Glutamatergic neuron (in vitro differentiated cells): ENCODE results near the gene TRPM2. TPM values are rescaled to one million over a fixed set of nuclear protein-coding genes. Genes with fewer than 3 reads are reported as not detected.

Experiments used
- DNase-seq: peaks from one replicate; pipeline ENCODE4 v3.0.0; 2022
- H3K27ac Mint-ChIP-seq: one replicate; pipeline ENCODE4 v1.8.0; 2020; ENCODE audit warnings: mild to moderate bottlenecking, mixed read lengths, inconsistent platforms; ENCODE audit not compliant: unreplicated experiment
- H3K27me3 Mint-ChIP-seq: one replicate; pipeline ENCODE4 v1.8.0; 2020; ENCODE audit warnings: mild to moderate bottlenecking, moderate library complexity, mixed read lengths, inconsistent platforms; ENCODE audit not compliant: unreplicated experiment
- H3K36me3 Mint-ChIP-seq: one replicate; pipeline ENCODE4 v1.8.0; 2020; ENCODE audit warnings: mild to moderate bottlenecking, mixed read lengths, inconsistent platforms; ENCODE audit not compliant: unreplicated experiment
- H3K4me1 Mint-ChIP-seq: one replicate; pipeline ENCODE4 v1.8.0; 2020; ENCODE audit warnings: mild to moderate bottlenecking, low read depth, mixed read lengths, inconsistent platforms; ENCODE audit not compliant: unreplicated experiment
- H3K4me3 Mint-ChIP-seq: one replicate; pipeline ENCODE4 v1.8.0; 2020; ENCODE audit warnings: mild to moderate bottlenecking, mixed read lengths, inconsistent platforms; ENCODE audit not compliant: unreplicated experiment
- H3K9me3 Mint-ChIP-seq: one replicate; pipeline ENCODE4 v1.8.0; 2020; ENCODE audit warnings: mild to moderate bottlenecking, moderate library complexity, mixed read lengths, inconsistent platforms; ENCODE audit not compliant: unreplicated experiment
- CTCF ChIP-seq: fragments of 200-600 bp; sonication (generic); IDR thresholded peaks from one replicate; pipeline ENCODE4 v1.5.0; 2021; ENCODE audit not compliant: partially characterized antibody, unreplicated experiment
- total RNA-seq: library from RNA; stranded (reverse); fragmentation: NEBNext Ultra II Directional; extraction: Animal tissue kit (Norgen Biotek cat#: 25700); gene quantifications from one replicate; pipeline ENCODE4 v1.2.1, GENCODE V29; 2021; ENCODE audit not compliant: unreplicated experiment

The TRPM2 gene
- total RNA-seq, 1 donor from 2014 or later: not detected

GRCh38 chr21:44427241-44428120 is 74.1 kb downstream of the TRPM2 start:
- DNase-seq: no peak

GRCh38 chr21:44428281-44428960 is 75.0 kb downstream of the TRPM2 start:
- H3K27me3 Mint-ChIP-seq: no peaks in the 10 kb centered on the region
- no peak for DNase-seq

More at GRCh38 chr21:44427241-44428120, 74.1 kb downstream of the TRPM2 start:
- TF ChIP-seq CTCF: no peak
- H3K27ac Mint-ChIP-seq: no peak overlapping the region
- H3K36me3 Mint-ChIP-seq: peaks cover 4% of the 10 kb centered on the region
- no peak overlapping the region for H3K4me3 Mint-ChIP-seq
- H3K27me3 Mint-ChIP-seq: no peaks in the 10 kb centered on the region
- H3K4me1 Mint-ChIP-seq: peaks cover 4% of the 10 kb centered on the region
- peaks cover 4% of the 10 kb centered on the region for H3K9me3 Mint-ChIP-seq

GRCh38 chr21:44429894-44430293 is 76.5 kb downstream of the TRPM2 start:
- Mint-ChIP-seq H3K27ac (no peak overlapping the region), H3K9me3 (peaks cover 4% of the 10 kb centered on the region), H3K36me3 (peaks cover 4% of the 10 kb centered on the region), H3K27me3 (peaks cover 1% of the 10 kb centered on the region), H3K4me1 (no peaks in the 10 kb centered on the region), H3K4me3 (no peak overlapping the region)
- TF ChIP-seq CTCF: no peak
- no peak for DNase-seq

More at GRCh38 chr21:44428281-44428960, 75.0 kb downstream of the TRPM2 start:
- peaks cover under 1% of the 10 kb centered on the region for H3K4me1 Mint-ChIP-seq
- no peak overlapping the region for H3K4me3 Mint-ChIP-seq
- no peak overlapping the region for H3K27ac Mint-ChIP-seq
- TF ChIP-seq CTCF: no peak
- H3K36me3 Mint-ChIP-seq: peaks cover 4% of the 10 kb centered on the region
- peaks cover 4% of the 10 kb centered on the region for H3K9me3 Mint-ChIP-seq

- H3K4me3 Mint-ChIP-seq: no peak overlapping the region
- peaks cover 1% of the 10 kb centered on the region for H3K27me3 Mint-ChIP-seq
- peaks cover 4% of the 10 kb centered on the region for H3K36me3 Mint-ChIP-seq
- no peak overlapping the region for H3K27ac Mint-ChIP-seq
- H3K9me3 Mint-ChIP-seq: peaks cover 4% of the 10 kb centered on the region
- H3K4me1 Mint-ChIP-seq: no peaks in the 10 kb centered on the region
- no peak for DNase-seq
- no peak for TF ChIP-seq CTCF
Observed at GRCh38 chr21:44431300-44431699, 77.9 kb downstream of the TRPM2 start.
